SK-N-SH treated with all-trans-retinoic acid at 6 μM for 48 hours (cell line): ENCODE measurements around the gene TRDMT1.

Experiments
- ATAC-seq: fragments of 200-7000 bp; cut with Tn5 transposase; 3 replicates; pipeline ENCODE4 v1.9.1; 2020; ENCODE audit warnings: mild to moderate bottlenecking, moderate library complexity
- ARNTL ChIP-seq: fragments of 450-650 bp; formaldehyde crosslinking; IDR thresholded peaks from 2 replicates; pipeline ENCODE4 v1.5.0; 2020; ENCODE audit warnings: low read depth, mild to moderate bottlenecking, moderate library complexity, borderline replicate concordance
- BACH2 ChIP-seq: fragments of 250-450 bp; sonication (Bioruptor Pico); IDR thresholded peaks from 2 replicates; pipeline ENCODE4 v1.9.0; 2021; ENCODE audit warnings: mild to moderate bottlenecking, borderline replicate concordance
- CREB5 ChIP-seq: fragments of 250-450 bp; sonication (Bioruptor Pico); IDR thresholded peaks from 2 replicates; pipeline ENCODE4 v1.5.1; 2020; ENCODE audit warnings: low read depth, mild to moderate bottlenecking, moderate library complexity
- CSDC2 ChIP-seq: fragments of 250-450 bp; sonication (Bioruptor Pico); IDR thresholded peaks from 2 replicates; pipeline ENCODE4 v1.5.0; 2020; ENCODE audit warnings: mild to moderate bottlenecking, moderate library complexity
- CSRNP3 ChIP-seq: fragments of 250-450 bp; sonication (Bioruptor Pico); IDR thresholded peaks from 2 replicates; pipeline ENCODE4 v1.5.1; 2021; ENCODE audit warnings: mild to moderate bottlenecking, moderate library complexity
- ESRRG ChIP-seq: fragments of 250-450 bp; sonication (Bioruptor Pico); IDR thresholded peaks from 2 replicates; pipeline ENCODE4 v1.6.1; 2021; ENCODE audit warnings: mild to moderate bottlenecking
- GLIS3 ChIP-seq: fragments of 250-450 bp; sonication (Bioruptor Pico); IDR thresholded peaks from 2 replicates; pipeline ENCODE4 v1.5.0; 2020; ENCODE audit warnings: mild to moderate bottlenecking, moderate library complexity
- OSR1 ChIP-seq: fragments of 250-450 bp; sonication (Bioruptor Pico); IDR thresholded peaks from 2 replicates; pipeline ENCODE4 v1.8.0; 2022; ENCODE audit warnings: moderate library complexity, mild to moderate bottlenecking, inconsistent platforms
- PATZ1 ChIP-seq: fragments of 250-450 bp; sonication (Bioruptor Pico); IDR thresholded peaks from 2 replicates; pipeline ENCODE4 v1.8.0; 2020; ENCODE audit warnings: mild to moderate bottlenecking, moderate library complexity, borderline replicate concordance
- POU6F1 ChIP-seq: fragments of 250-450 bp; sonication (Bioruptor Pico); IDR thresholded peaks from 2 replicates; pipeline ENCODE4 v1.8.0; 2021; ENCODE audit warnings: low read depth, mild to moderate bottlenecking, moderate library complexity, borderline replicate concordance
- RARB ChIP-seq: fragments of 250-450 bp; sonication (Bioruptor Pico); IDR thresholded peaks from 2 replicates; pipeline ENCODE4 v1.8.0; 2021; ENCODE audit warnings: mild to moderate bottlenecking, moderate library complexity
- SNAI2 ChIP-seq: fragments of 250-450 bp; sonication (Bioruptor Pico); IDR thresholded peaks from 2 replicates; pipeline ENCODE4 v1.5.0; 2020; ENCODE audit warnings: mild to moderate bottlenecking, moderate library complexity
- TCF4 ChIP-seq: fragments of 250-450 bp; sonication (Bioruptor Pico); IDR thresholded peaks from 2 replicates; pipeline ENCODE4 v1.8.0; 2021; ENCODE audit warnings: mild to moderate bottlenecking, moderate library complexity, borderline replicate concordance
- TOX ChIP-seq: fragments of 250-450 bp; sonication (Bioruptor Pico); IDR thresholded peaks from 2 replicates; pipeline ENCODE4 v1.8.0; 2021; ENCODE audit warnings: mild to moderate bottlenecking, moderate library complexity, borderline replicate concordance
- TSHZ2 ChIP-seq: fragments of 250-450 bp; sonication (Bioruptor Pico); IDR thresholded peaks from 2 replicates; pipeline ENCODE4 v1.5.0; 2020; ENCODE audit warnings: mild to moderate bottlenecking, moderate library complexity
- ZC3H10 ChIP-seq: fragments of 250-450 bp; sonication (Bioruptor Pico); IDR thresholded peaks from 2 replicates; pipeline ENCODE4 v1.5.1; 2021; ENCODE audit warnings: mild to moderate bottlenecking, moderate library complexity
- ZFP3 ChIP-seq: fragments of 250-450 bp; sonication (Bioruptor Pico); IDR thresholded peaks from 2 replicates; pipeline ENCODE4 v1.5.0; 2020; ENCODE audit warnings: mild to moderate bottlenecking, moderate library complexity
- ZFP30 ChIP-seq: fragments of 450-650 bp; formaldehyde crosslinking; IDR thresholded peaks from 2 replicates; pipeline ENCODE4 v1.5.0; 2022; ENCODE audit warnings: mild to moderate bottlenecking, moderate library complexity
- ZNF565 ChIP-seq: fragments of 450-650 bp; formaldehyde crosslinking; conservative IDR thresholded peaks from 2 replicates; pipeline ENCODE4 v1.5.0; 2020; ENCODE audit warnings: low read depth, mild to moderate bottlenecking, moderate library complexity
- ZNF70 ChIP-seq: fragments of 450-650 bp; formaldehyde crosslinking; IDR thresholded peaks from 2 replicates; pipeline ENCODE4 v1.5.0; 2020; ENCODE audit warnings: mild to moderate bottlenecking, moderate library complexity
- ZNF8 ChIP-seq: fragments of 450-650 bp; formaldehyde crosslinking; IDR thresholded peaks from 2 replicates; pipeline ENCODE4 v1.5.0; 2020; ENCODE audit warnings: mild to moderate bottlenecking, moderate library complexity

The TRDMT1 gene

GRCh38 chr10:17237915-17238444, 36.5 kb upstream of the TRDMT1 start:
- no peak for TF ChIP-seq TOX (CRISPR knock-in tag)
- peak; percentile 80; the same call in 1 of the 2 replicates for TF ChIP-seq POU6F1
- TF ChIP-seq GLIS3 (CRISPR knock-in tag): peak; percentile 91
- TF ChIP-seq PATZ1 (CRISPR knock-in tag): peak; percentile 63
- TF ChIP-seq RARB (CRISPR knock-in tag): peak; percentile 21
- TF ChIP-seq ZNF565: 0 out of 2 replicates have a peak, but pooled peaks have one; percentile 6
- TF ChIP-seq CSRNP3: peak; percentile 73; the same call in 1 of the 2 replicates
- no peak for TF ChIP-seq ESRRG
- TF ChIP-seq ZFP30 (CRISPR knock-in tag): 0 out of 2 replicates have a peak, but pooled peaks have one; percentile 1
- TF ChIP-seq, all 23 proteins: peak for 7
- ATAC-seq: peak; percentile 4

- TF ChIP-seq ZNF8 (CRISPR knock-in tag) (no peak), RARB (CRISPR knock-in tag) (no peak), ZFP30 (CRISPR knock-in tag) (no peak), TSHZ2 (CRISPR knock-in tag) (no peak), SNAI2 (CRISPR knock-in tag) (no peak), ZNF565 (no peak), CREB5 (CRISPR knock-in tag) (no peak), CSDC2 (CRISPR knock-in tag) (no peak), ZC3H10 (CRISPR knock-in tag) (no peak), CSRNP3 (no peak), PATZ1 (CRISPR knock-in tag) (no peak), GLIS3 (CRISPR knock-in tag) (no peak), TCF4 (CRISPR knock-in tag) (no peak), ZNF70 (CRISPR knock-in tag) (no peak), BACH2 (CRISPR knock-in tag) (no peak), OSR1 (CRISPR knock-in tag) (no peak), ARNTL (CRISPR knock-in tag) (no peak), POU6F1 (no peak), ZFP3 (no peak)
- ATAC-seq: no peak
Measured at GRCh38 chr10:17237149-17237527, 35.7 kb upstream of the TRDMT1 start.
